ENCODE data around the gene PLA2G6.

The PLA2G6 gene

DNA sequence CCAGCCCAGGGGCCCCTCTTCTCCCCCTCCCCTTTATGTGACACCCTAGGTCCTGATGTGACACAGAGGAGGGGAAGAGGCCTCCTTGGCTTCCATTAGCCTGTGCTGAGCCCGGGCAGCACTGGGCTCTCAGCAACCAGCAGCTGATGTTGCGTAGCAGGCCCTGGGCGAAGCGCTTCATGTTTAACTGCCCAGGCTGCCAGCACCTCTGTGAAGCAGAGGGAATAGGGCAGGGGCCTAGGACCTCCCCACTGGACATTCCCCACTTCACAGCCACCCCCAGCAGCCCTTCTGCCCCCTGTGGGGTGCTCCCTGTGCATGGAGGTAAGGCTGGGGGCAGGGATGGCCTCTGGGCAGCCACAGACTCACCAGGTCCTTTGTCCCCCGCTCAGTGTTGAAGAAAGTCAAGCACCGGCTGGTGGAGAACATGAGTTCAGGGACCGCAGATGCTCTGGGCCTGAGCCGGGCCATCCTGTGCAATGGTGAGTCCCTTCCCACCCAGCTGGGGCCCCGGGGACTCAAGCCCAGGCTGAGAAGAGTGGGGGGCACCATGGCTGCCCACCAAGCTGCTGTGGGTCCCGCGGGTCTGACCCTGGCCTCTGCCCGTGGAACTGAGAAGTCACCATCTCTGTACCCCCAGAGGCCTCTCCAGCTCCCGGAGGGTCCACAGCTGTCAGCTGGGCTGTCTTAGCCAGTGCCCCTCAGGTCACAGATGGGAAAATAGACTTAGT, 112.8 kb downstream of the PLA2G6 start:
- Histone ChIP-seq H3K9me3 (ENCODE audit: severe bottlenecking) (no peaks in the 10 kb centered on the region), H3K4me1 (ENCODE audit: insufficient read depth, poor library complexity, severe bottlenecking) (no peaks in the 10 kb centered on the region), H3K27ac (ENCODE audit: poor library complexity, severe bottlenecking) (no peak overlapping the region), H3K36me3 (ENCODE audit: low read depth) (peaks cover 46% of the 10 kb centered on the region), H3K27me3 (ENCODE audit: insufficient read depth, poor library complexity, severe bottlenecking) (no peaks in the 10 kb centered on the region), H3K4me3 (ENCODE audit: severe bottlenecking) (no peak overlapping the region)
- ATAC-seq (ENCODE audit: low read depth): no peak
- TF ChIP-seq, protein P1, sequence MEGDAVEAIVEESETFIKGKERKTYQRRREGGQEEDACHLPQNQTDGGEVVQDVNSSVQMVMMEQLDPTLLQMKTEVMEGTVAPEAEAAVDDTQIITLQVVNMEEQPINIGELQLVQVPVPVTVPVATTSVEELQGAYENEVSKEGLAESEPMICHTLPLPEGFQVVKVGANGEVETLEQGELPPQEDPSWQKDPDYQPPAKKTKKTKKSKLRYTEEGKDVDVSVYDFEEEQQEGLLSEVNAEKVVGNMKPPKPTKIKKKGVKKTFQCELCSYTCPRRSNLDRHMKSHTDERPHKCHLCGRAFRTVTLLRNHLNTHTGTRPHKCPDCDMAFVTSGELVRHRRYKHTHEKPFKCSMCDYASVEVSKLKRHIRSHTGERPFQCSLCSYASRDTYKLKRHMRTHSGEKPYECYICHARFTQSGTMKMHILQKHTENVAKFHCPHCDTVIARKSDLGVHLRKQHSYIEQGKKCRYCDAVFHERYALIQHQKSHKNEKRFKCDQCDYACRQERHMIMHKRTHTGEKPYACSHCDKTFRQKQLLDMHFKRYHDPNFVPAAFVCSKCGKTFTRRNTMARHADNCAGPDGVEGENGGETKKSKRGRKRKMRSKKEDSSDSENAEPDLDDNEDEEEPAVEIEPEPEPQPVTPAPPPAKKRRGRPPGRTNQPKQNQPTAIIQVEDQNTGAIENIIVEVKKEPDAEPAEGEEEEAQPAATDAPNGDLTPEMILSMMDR (IDR thresholded peaks at IDR 0.05; ENCODE audit: poor library complexity, severe bottlenecking): no peak
- peak; percentile 50 for DNase-seq (ENCODE audit: low spot score)

DNA sequence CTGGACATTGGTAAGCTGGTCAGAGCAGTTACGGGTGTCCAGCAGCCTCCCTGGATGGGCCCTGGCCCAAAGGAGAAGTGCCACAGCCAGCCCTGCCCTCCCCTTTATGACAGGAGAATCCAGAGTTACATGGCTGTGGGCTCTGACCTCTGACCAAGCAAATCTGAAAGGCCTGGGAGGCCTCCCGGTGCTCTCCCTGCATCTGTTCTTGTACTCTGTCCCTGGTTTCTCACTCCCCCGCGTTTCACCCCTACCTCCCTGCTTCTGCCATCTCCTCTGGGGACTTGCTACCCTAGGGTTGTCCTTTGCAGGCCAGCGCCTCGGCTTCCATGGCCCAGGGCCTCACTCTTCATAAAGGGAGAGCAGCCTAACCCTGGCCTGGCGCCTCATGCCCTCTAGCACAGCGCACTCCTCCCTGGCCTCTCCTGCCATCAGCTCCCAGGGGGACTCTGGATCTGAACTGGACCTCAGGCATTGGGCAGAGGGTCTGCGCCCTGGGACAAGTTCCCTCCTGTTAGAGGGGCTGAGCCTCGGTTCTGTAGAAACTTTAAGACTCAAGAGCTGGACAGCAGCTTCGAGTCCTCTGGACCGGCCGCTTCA, 113.8 kb downstream of the PLA2G6 start:
- no peaks in the 10 kb centered on the region for H3K4me1 ChIP-seq (ENCODE audit: insufficient read depth, poor library complexity, severe bottlenecking)
- no peaks in the 10 kb centered on the region for H3K27me3 ChIP-seq (ENCODE audit: insufficient read depth, poor library complexity, severe bottlenecking)
- no peaks in the 10 kb centered on the region for H3K9me3 ChIP-seq (ENCODE audit: severe bottlenecking)
- ATAC-seq (ENCODE audit: low read depth) (no peak), DNase-seq (ENCODE audit: low spot score) (peak; percentile 27)
- TF ChIP-seq, protein P1 (IDR thresholded peaks at IDR 0.05; ENCODE audit: poor library complexity, severe bottlenecking): no peak
- no peak overlapping the region for H3K4me3 ChIP-seq (ENCODE audit: severe bottlenecking)
- H3K36me3 ChIP-seq (ENCODE audit: low read depth): peaks cover 44% of the 10 kb centered on the region
- no peak overlapping the region for H3K27ac ChIP-seq (ENCODE audit: poor library complexity, severe bottlenecking)

DNA sequence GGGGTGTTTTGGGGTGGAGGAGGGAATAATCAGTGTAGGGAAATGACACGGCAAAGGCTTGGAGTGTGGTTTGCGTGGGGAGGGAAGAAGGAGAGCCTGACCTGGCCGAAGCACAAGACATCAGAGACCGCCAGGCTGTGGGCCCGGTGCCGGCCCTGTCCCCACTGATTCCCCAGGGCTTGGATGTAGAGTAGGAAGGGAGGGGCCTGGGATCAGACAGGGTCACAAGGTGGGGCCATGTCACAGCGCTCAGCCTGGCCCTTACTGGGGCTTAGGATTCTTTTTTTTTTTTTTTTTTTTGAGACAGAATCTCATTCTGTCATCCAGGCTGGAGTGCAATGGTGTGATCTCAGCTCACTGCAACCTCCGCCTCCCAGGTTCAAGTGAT, 114.6 kb downstream of the PLA2G6 start:
- ATAC-seq (ENCODE audit: low read depth) (no peak), DNase-seq (ENCODE audit: low spot score) (peak; percentile 32)
- Histone ChIP-seq H3K27ac (ENCODE audit: poor library complexity, severe bottlenecking) (no peak overlapping the region), H3K9me3 (ENCODE audit: severe bottlenecking) (no peaks in the 10 kb centered on the region), H3K27me3 (ENCODE audit: insufficient read depth, poor library complexity, severe bottlenecking) (no peaks in the 10 kb centered on the region), H3K4me3 (ENCODE audit: severe bottlenecking) (no peak overlapping the region), H3K4me1 (ENCODE audit: insufficient read depth, poor library complexity, severe bottlenecking) (no peaks in the 10 kb centered on the region), H3K36me3 (ENCODE audit: low read depth) (peaks cover 41% of the 10 kb centered on the region)
- TF ChIP-seq, protein P1 (IDR thresholded peaks at IDR 0.05; ENCODE audit: poor library complexity, severe bottlenecking): no peak

DNA sequence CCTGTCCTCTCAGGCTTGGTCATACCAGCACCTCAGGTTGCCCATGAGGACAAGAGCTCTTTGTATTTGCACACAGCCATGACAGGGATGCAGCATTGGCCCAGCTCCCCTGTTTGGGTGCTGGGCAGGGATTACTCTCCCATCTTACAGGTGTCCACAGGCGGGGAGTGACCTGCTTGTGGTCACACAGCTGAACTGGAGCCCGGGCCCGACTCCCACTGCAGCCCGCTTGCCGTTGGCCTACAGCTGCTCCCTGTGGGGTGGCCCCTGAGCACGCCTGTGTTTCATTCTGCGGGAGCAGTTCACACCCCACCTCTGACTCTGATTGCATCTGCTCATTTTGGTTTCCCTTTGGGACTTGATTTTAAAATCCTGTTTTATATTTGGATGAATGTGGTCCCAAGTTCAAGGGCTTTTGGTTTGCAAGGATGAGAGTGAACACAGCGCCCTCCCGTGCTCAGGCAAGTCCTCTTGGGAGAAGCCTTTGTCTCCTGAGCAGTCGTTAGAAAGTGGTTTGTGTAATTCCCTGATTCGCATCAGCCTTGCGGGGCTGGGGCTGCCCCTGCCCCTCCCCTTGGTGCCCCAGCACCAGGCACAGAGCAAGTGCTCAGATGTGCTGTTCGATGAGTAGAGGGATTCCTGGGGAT, 115.1 kb downstream of the PLA2G6 start:
- Histone ChIP-seq H3K36me3 (ENCODE audit: low read depth) (peaks cover 40% of the 10 kb centered on the region), H3K27ac (ENCODE audit: poor library complexity, severe bottlenecking) (no peak overlapping the region), H3K4me3 (ENCODE audit: severe bottlenecking) (no peak overlapping the region), H3K27me3 (ENCODE audit: insufficient read depth, poor library complexity, severe bottlenecking) (no peaks in the 10 kb centered on the region), H3K4me1 (ENCODE audit: insufficient read depth, poor library complexity, severe bottlenecking) (no peaks in the 10 kb centered on the region), H3K9me3 (ENCODE audit: severe bottlenecking) (no peaks in the 10 kb centered on the region)
- peak; percentile 47 for DNase-seq (ENCODE audit: low spot score)
- TF ChIP-seq, protein P1 (IDR thresholded peaks at IDR 0.05; ENCODE audit: poor library complexity, severe bottlenecking): no peak
- ATAC-seq (ENCODE audit: low read depth): no peak
